Osteocyte (in vitro differentiated cells): ENCODE data around the gene FGB. TPM values are rescaled to one million over a fixed set of nuclear protein-coding genes. Genes with fewer than 3 reads are reported as not detected.
A peak's percentile ranks its signal among the peaks of the same experiment; 100 is the strongest.

Experiments used
- DNase-seq: peaks from one replicate; pipeline ENCODE4 v3.0.0; 2021; ENCODE audit warnings: mixed read lengths; ENCODE audit not compliant: unreplicated experiment; ENCODE audit errors: extremely low spot score
- H3K27ac Mint-ChIP-seq: one replicate; pipeline ENCODE4 v1.8.0; 2021; ENCODE audit warnings: mild to moderate bottlenecking, mixed read lengths; ENCODE audit not compliant: unreplicated experiment
- H3K27me3 Mint-ChIP-seq: one replicate; pipeline ENCODE4 v1.8.0; 2021; ENCODE audit warnings: mixed read lengths; ENCODE audit not compliant: unreplicated experiment
- H3K36me3 Mint-ChIP-seq: one replicate; pipeline ENCODE4 v1.8.0; 2021; ENCODE audit warnings: mixed read lengths; ENCODE audit not compliant: unreplicated experiment
- H3K4me1 Mint-ChIP-seq: one replicate; pipeline ENCODE4 v1.8.0; 2021; ENCODE audit warnings: mixed read lengths; ENCODE audit not compliant: unreplicated experiment
- H3K4me3 Mint-ChIP-seq: one replicate; pipeline ENCODE4 v1.8.0; 2021; ENCODE audit warnings: mild to moderate bottlenecking, moderate library complexity, mixed read lengths; ENCODE audit not compliant: unreplicated experiment
- H3K9me3 Mint-ChIP-seq: one replicate; pipeline ENCODE4 v1.8.0; 2021; ENCODE audit warnings: mixed read lengths; ENCODE audit not compliant: unreplicated experiment
- CTCF ChIP-seq: fragments of 200-600 bp; sonication (generic); IDR thresholded peaks from 2 replicates; pipeline ENCODE4 v1.5.0; 2021; ENCODE audit warnings: antibody characterized with exemption, mild to moderate bottlenecking, moderate library complexity
- total RNA-seq: library from RNA; stranded (reverse); gene quantifications from 2 replicates; pipeline ENCODE4 v1.2.1, GENCODE V29; 2021

The FGB gene
- total RNA-seq, 1 donor from 2014 or later, result not detected

- H3K4me3 Mint-ChIP-seq, result no peak overlapping the region
- H3K27me3 Mint-ChIP-seq, result peaks cover 29% of the 10 kb centered on the region
- H3K4me1 Mint-ChIP-seq, result no peaks in the 10 kb centered on the region
- TF ChIP-seq CTCF, result no peak
- H3K9me3 Mint-ChIP-seq, result no peaks in the 10 kb centered on the region
- H3K27ac Mint-ChIP-seq, result no peak overlapping the region
- no peak for DNase-seq
- H3K36me3 Mint-ChIP-seq, result no peaks in the 10 kb centered on the region
These were observed 53.5 kb downstream of the FGB start for GRCh38 chr4:154616287-154616686.

- no peak for DNase-seq
- H3K4me3 Mint-ChIP-seq, result no peak overlapping the region
- H3K36me3 Mint-ChIP-seq, result no peaks in the 10 kb centered on the region
- TF ChIP-seq CTCF, result no peak
- no peak overlapping the region for H3K27ac Mint-ChIP-seq
- no peaks in the 10 kb centered on the region for H3K9me3 Mint-ChIP-seq
- peaks cover 33% of the 10 kb centered on the region for H3K27me3 Mint-ChIP-seq
- H3K4me1 Mint-ChIP-seq, result no peaks in the 10 kb centered on the region
These were observed 53.9 kb downstream of the FGB start for GRCh38 chr4:154616731-154617130.

GRCh38 chr4:154617820-154618317, 55.1 kb downstream of the FGB start:
- Mint-ChIP-seq H3K9me3 (no peaks in the 10 kb centered on the region), H3K27ac (no peak overlapping the region), H3K4me3 (no peak overlapping the region), H3K4me1 (no peaks in the 10 kb centered on the region), H3K36me3 (no peaks in the 10 kb centered on the region), H3K27me3 (peaks cover 34% of the 10 kb centered on the region)
- no peak for TF ChIP-seq CTCF
- DNase-seq, result no peak

GRCh38 chr4:154618708-154619315, 56.0 kb downstream of the FGB start:
- H3K36me3 Mint-ChIP-seq, result no peaks in the 10 kb centered on the region
- peaks cover 35% of the 10 kb centered on the region for H3K27me3 Mint-ChIP-seq
- no peaks in the 10 kb centered on the region for H3K4me1 Mint-ChIP-seq
- no peaks in the 10 kb centered on the region for H3K9me3 Mint-ChIP-seq
- TF ChIP-seq CTCF, result peak; percentile 79
- DNase-seq, result no peak
- no peak overlapping the region for H3K4me3 Mint-ChIP-seq
- no peak overlapping the region for H3K27ac Mint-ChIP-seq

- H3K4me1 Mint-ChIP-seq, result no peaks in the 10 kb centered on the region
- H3K4me3 Mint-ChIP-seq, result no peak overlapping the region
- H3K9me3 Mint-ChIP-seq, result no peaks in the 10 kb centered on the region
- H3K27me3 Mint-ChIP-seq, result peaks cover 35% of the 10 kb centered on the region
- no peak overlapping the region for H3K27ac Mint-ChIP-seq
- DNase-seq, result no peak
- H3K36me3 Mint-ChIP-seq, result no peaks in the 10 kb centered on the region
- no peak for TF ChIP-seq CTCF
These were observed 57.3 kb downstream of the FGB start for GRCh38 chr4:154620111-154620510.

Other genes with a start within 250 kb of the FGB start
- gene DCHS2, start 71.2 kb upstream of the FGB start, total RNA-seq, result 0.13 and 0.16 TPM in 2 replicates
- gene PLRG1, start 12.6 kb upstream of the FGB start, total RNA-seq, result 79.3 and 82.1 TPM in 2 replicates
- not detected in 2 replicates for gene FGA, start 27.7 kb downstream of the FGB start, total RNA-seq
- not detected in 2 replicates for gene FGG, start 49.6 kb downstream of the FGB start, total RNA-seq
- gene LRAT, start 181.0 kb downstream of the FGB start, total RNA-seq, result not detected in 2 replicates
- gene RBM46, start 218.3 kb downstream of the FGB start, total RNA-seq, result not detected in 2 replicates